Esophagus (tissue), 2 donors: ENCODE results near the gene E2F1. TPM values are rescaled to one million over a fixed set of nuclear protein-coding genes. Genes with fewer than 3 reads are reported as not detected.
"Not testable (repeated sequence)": the region's sequence is repeated elsewhere in the genome, so short reads cannot be mapped to it uniquely, and the experiment has no call there.

ENCODE experiments used
- H3K27ac ChIP-seq, 2 donors: one replicate each; pipeline ENCODE4 v1.5.1; 2013; ENCODE audit warnings: low read depth in 2 of 2, mild to moderate bottlenecking in 2 of 2, inconsistent platforms in 1 of 2, low read length in 1 of 2, moderate library complexity in 1 of 2
- H3K27me3 ChIP-seq, 2 donors: one replicate each; pipeline ENCODE4 v1.6.1; 2013; ENCODE audit warnings: low read length in 2 of 2, control low read depth in 1 of 2, mild to moderate bottlenecking in 1 of 2; ENCODE audit not compliant: insufficient read depth in 2 of 2, control insufficient read depth in 1 of 2
- H3K36me3 ChIP-seq, 2 donors: one replicate each; pipeline ENCODE4 v1.6.1; 2013; ENCODE audit warnings: low read length in 1 of 2; ENCODE audit not compliant: control insufficient read depth in 2 of 2, insufficient read depth in 2 of 2
- H3K4me1 ChIP-seq, 2 donors: one replicate each; pipeline ENCODE4 v1.6.1; 2013; ENCODE audit warnings: low read length in 1 of 2; ENCODE audit not compliant: control insufficient read depth in 2 of 2, insufficient read depth in 2 of 2
- H3K4me3 ChIP-seq, 2 donors: one replicate each; pipeline ENCODE4 v1.5.1; 2013; ENCODE audit warnings: low read length in 2 of 2, mild to moderate bottlenecking in 2 of 2, low read depth in 1 of 2, moderate library complexity in 1 of 2
- H3K9me3 ChIP-seq, 2 donors: one replicate each; pipeline ENCODE4 v1.6.1; 2013; ENCODE audit warnings: mild to moderate bottlenecking in 2 of 2, low read depth in 1 of 2, low read length in 1 of 2, moderate library complexity in 1 of 2; ENCODE audit not compliant: control insufficient read depth in 2 of 2, insufficient read depth in 1 of 2
- WGBS, 2 donors: extraction: QIAGEN DNeasy Blood & Tissue Kit; methylation state at CpG; one replicate each; pipeline ENCODE4 v1.1.7; 2013; 5-methylcytosine and 5-hydroxymethylcytosine counted together
- polyA plus RNA-seq, 2 donors: library from polyadenylated mRNA; stranded (reverse); fragments of 200-250 nt; gene quantifications; one replicate each; pipeline ENCODE4 v1.2.3, GENCODE V29; 2013
- donor health status: healthy with polysubstance abuse.
- donor health status: Bipolar disorder and iron deficiency.

E2F1 gene
- polyA plus RNA-seq, 2 donors: 6.4 to 6.7 TPM

GRCh38 chr20:33646959-33647602, 39.1 kb downstream of the E2F1 start:
- WGBS, 2 donors: 54 to 62% methylated on average over 14 of the region's 14 CpGs
- H3K27me3 ChIP-seq, H3K9me3 ChIP-seq, H3K4me3 ChIP-seq: not testable (repeated sequence)
- Histone ChIP-seq H3K4me1 (peaks cover 17 to 29% of the 10 kb centered on the region in 2 donors), H3K27ac (peak overlapping the region; percentile 87 to 90), H3K36me3 (peaks cover 0 to 10% of the 10 kb centered on the region in 2 donors)

GRCh38 chr20:33646191-33646590, 40.0 kb downstream of the E2F1 start:
- Histone ChIP-seq H3K4me3 (no peak overlapping the region), H3K4me1 (peaks cover 16 to 27% of the 10 kb centered on the region in 2 donors), H3K27me3 (no peaks in the 10 kb centered on the region), H3K36me3 (peaks cover 4 to 10% of the 10 kb centered on the region in 2 donors), H3K27ac (no peak overlapping the region), H3K9me3 (no peaks in the 10 kb centered on the region)
- WGBS, 2 donors: 90 to 95% methylated on average over 5 of the region's 5 CpGs

GRCh38 chr20:33645396-33645795, 40.8 kb downstream of the E2F1 start:
- no peaks in the 10 kb centered on the region for H3K9me3 ChIP-seq
- no peak overlapping the region for H3K27ac ChIP-seq
- peaks cover 15 to 25% of the 10 kb centered on the region in 2 donors for H3K4me1 ChIP-seq
- H3K4me3 ChIP-seq: no peak overlapping the region
- WGBS, 2 donors: 87 to 92% methylated on average over 2 of the region's 2 CpGs
- H3K36me3 ChIP-seq: peaks cover 4 to 11% of the 10 kb centered on the region in 2 donors
- H3K27me3 ChIP-seq: no peaks in the 10 kb centered on the region

GRCh38 chr20:33645072-33645358, 41.2 kb downstream of the E2F1 start:
- no peak overlapping the region for H3K4me3 ChIP-seq
- H3K27me3 ChIP-seq: no peaks in the 10 kb centered on the region
- peaks cover 4 to 14% of the 10 kb centered on the region in 2 donors for H3K36me3 ChIP-seq
- H3K27ac ChIP-seq: no peak overlapping the region
- peaks cover 13 to 21% of the 10 kb centered on the region in 2 donors for H3K4me1 ChIP-seq
- H3K9me3 ChIP-seq: no peaks in the 10 kb centered on the region
- 78 to 82% methylated on average over 4 of the region's 4 CpGs for WGBS, 2 donors

GRCh38 chr20:33644313-33645071, 41.7 kb downstream of the E2F1 start:
- Histone ChIP-seq H3K27me3 (no peaks in the 10 kb centered on the region), H3K27ac (no peak overlapping the region), H3K4me1 (peaks cover 10 to 18% of the 10 kb centered on the region in 2 donors), H3K9me3 (no peaks in the 10 kb centered on the region), H3K36me3 (peaks cover 6 to 17% of the 10 kb centered on the region in 2 donors), H3K4me3 (no peak overlapping the region)
- WGBS, 2 donors: 92 to 94% methylated on average over 28 of the region's 28 CpGs

GRCh38 chr20:33640287-33640686, 45.9 kb downstream of the E2F1 start:
- Histone ChIP-seq H3K27ac (no peak overlapping the region), H3K4me1 (no peaks in the 10 kb centered on the region), H3K27me3 (no peaks in the 10 kb centered on the region), H3K4me3 (no peak overlapping the region), H3K9me3 (no peaks in the 10 kb centered on the region), H3K36me3 (peaks cover 6 to 26% of the 10 kb centered on the region in 2 donors)
- WGBS, 2 donors: 80 to 83% methylated on average over 13 of the region's 13 CpGs

- Histone ChIP-seq H3K4me3 (no peak overlapping the region), H3K9me3 (no peaks in the 10 kb centered on the region), H3K36me3 (peaks cover 6 to 15% of the 10 kb centered on the region in 2 donors), H3K4me1 (no peaks in the 10 kb centered on the region), H3K27me3 (no peaks in the 10 kb centered on the region), H3K27ac (no peak overlapping the region)
- WGBS, 2 donors: 94 to 95% methylated on average over 1 of the region's 1 CpG
These were observed 49.4 kb downstream of the E2F1 start for GRCh38 chr20:33636776-33637175.

- H3K27me3 ChIP-seq: no peaks in the 10 kb centered on the region
- 96 to 99% methylated on average over 3 of the region's 3 CpGs for WGBS, 2 donors
- H3K4me1 ChIP-seq: no peaks in the 10 kb centered on the region
- H3K9me3 ChIP-seq: no peaks in the 10 kb centered on the region
- H3K27ac ChIP-seq: no peak overlapping the region
- no peak overlapping the region for H3K4me3 ChIP-seq
- H3K36me3 ChIP-seq: peaks cover 6 to 16% of the 10 kb centered on the region in 2 donors
These were observed 50.8 kb downstream of the E2F1 start for GRCh38 chr20:33635341-33635740.

- WGBS, 2 donors: 86 to 88% methylated on average over 4 of the region's 4 CpGs
- H3K27ac ChIP-seq, H3K27me3 ChIP-seq, H3K4me1 ChIP-seq, H3K9me3 ChIP-seq, H3K4me3 ChIP-seq: not testable (repeated sequence)
- H3K36me3 ChIP-seq: peaks cover 8 to 19% of the 10 kb centered on the region in 2 donors
These were observed 54.3 kb downstream of the E2F1 start for GRCh38 chr20:33631910-33632309.

- Histone ChIP-seq H3K27ac (no peak overlapping the region), H3K4me1 (no peaks in the 10 kb centered on the region), H3K4me3 (no peak overlapping the region), H3K36me3 (peaks cover 8 to 14% of the 10 kb centered on the region in 2 donors), H3K9me3 (no peaks in the 10 kb centered on the region), H3K27me3 (no peaks in the 10 kb centered on the region)
- WGBS, 2 donors: 91 to 95% methylated on average over 4 of the region's 4 CpGs
These were observed 55.7 kb downstream of the E2F1 start for GRCh38 chr20:33630507-33630906.
